ENCODE measurements around the gene XYLT1.

XYLT1 gene

GRCh38 chr16:17070882-17071592 lies 399.7 kb downstream of the XYLT1 start:
- peak; percentile 6 for DNase-seq

GRCh38 chr16:17069681-17070080 lies 401.1 kb downstream of the XYLT1 start:
- no peak for DNase-seq

- no peak for DNase-seq
These were observed 402.2 kb downstream of the XYLT1 start for GRCh38 chr16:17068524-17068923.

- DNase-seq: no peak
These were observed 402.9 kb downstream of the XYLT1 start for GRCh38 chr16:17067882-17068281.

DNA sequence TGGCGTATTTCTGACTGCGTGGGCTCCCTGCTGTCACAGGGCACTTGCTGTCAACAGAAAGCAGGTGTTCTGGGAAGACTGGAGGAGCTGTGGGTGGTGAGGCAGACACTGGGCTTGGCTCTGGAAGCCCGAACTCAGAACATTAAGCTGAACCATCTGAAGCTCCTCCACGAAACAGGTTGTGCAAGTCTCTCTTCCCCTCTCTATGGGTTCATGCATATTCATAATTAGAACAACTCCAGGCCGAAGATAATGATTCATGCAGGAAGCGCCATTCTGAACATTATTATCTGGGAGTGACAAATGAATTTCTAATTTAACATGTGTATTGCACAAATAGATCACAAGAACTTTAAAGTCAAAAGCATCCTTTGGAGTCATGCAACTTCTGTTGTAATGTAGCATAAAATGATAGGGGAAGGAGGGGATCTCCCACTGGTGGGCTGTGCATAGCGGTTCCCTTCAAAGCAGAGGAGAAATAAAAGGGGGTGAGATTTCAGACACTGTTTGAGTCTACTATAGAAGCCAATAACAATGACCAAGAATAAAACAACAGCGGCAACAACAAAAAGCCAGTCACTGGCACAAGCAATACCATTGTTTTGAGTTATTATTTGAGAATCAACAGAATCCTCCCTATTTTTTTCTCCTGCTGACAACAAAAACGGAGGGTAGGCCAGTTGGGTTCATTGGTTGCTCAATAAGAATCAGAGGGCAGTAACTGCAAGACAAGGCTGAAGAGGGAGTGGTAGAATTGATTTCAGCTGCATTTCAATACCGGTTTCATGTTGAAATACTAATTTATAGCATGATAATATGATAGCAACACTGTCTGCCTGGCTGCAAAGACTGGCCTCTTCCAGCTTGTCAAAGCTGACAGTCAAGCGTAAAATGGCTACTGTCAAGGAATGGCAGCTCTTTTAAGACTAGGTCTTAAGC lies 407.3 kb downstream of the XYLT1 start:
- peak; percentile 31 for DNase-seq

- peak; percentile 31 for DNase-seq
These were observed 408.1 kb downstream of the XYLT1 start for GRCh38 chr16:17062676-17063075.

DNA sequence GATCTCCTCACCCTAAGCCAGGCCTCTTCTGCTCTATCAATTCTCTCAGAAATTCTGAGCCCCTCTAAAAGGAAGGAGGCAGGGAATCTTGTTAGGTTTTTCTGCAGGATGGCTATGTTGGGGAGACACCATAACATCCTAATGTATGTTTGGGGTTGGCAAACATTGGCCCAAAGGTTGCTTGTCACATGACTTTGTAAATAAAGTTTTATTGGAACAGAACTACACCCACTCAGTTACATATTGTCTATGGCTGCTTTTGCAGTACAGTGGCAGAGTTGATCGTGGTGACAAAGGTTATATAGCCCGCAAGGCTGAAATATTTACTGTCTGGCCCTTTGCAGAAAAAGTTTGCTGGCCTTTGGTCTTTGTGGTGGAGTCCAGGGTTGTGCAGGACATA lies 409.4 kb downstream of the XYLT1 start:
- no peak for DNase-seq

- no peak for DNase-seq
These were observed 412.3 kb downstream of the XYLT1 start for GRCh38 chr16:17058471-17058870.

- DNase-seq: no peak
These were observed 414.1 kb downstream of the XYLT1 start for GRCh38 chr16:17056666-17057065.

DNA sequence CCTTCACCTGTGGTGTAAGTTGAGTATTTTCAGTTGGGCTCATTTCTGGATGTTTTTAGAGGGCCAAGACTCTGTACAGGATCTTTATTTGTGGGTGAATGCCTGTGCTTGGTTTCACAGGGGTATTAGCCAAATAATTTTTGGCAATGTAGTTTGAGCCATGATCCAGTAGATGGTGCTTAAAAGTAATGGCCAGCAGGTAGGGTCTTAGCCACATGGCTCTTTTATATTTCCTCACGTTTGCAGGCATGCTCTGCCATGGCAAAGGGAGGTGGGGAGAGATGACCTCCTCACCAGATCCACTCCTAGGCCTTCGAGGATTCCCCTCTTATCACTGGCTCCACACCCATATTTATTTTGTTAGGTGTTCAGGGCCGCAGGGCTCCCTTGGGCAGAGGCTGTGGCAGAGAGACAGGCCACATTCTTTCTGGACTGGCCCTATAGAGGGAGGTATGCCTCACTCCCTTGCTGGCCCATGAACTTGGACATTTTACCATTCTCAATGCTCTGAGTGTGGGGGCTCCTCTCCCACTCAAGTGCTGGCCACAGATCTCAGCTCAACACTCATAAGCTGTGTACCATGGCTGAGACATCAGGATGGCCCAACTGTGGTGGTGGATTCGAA lies 417.1 kb downstream of the XYLT1 start:
- no peak for DNase-seq

All from NCI-H748 treated with DMSO at 0.1 percent for 48 hours (cell line).